Stimulated activated naive CD8-positive, alpha-beta T cell treated with anti-CD3 and anti-CD28 coated beads, Interleukin-15, amount 100 ng/mL, for 72 hours (primary cell): ENCODE results near the gene CDH13.

Experiments used
- ATAC-seq: fragments of 150-1000 bp; cut with Tn5 transposase; 2 replicates; pipeline ENCODE4 v1.10.0; 2021; ENCODE audit warnings: mild to moderate bottlenecking, moderate library complexity
- DNase-seq, 2 donors: peaks; one replicate each; pipeline ENCODE4 v3.0.0; 2021 to 2022
- H3K27ac Mint-ChIP-seq, 2 donors: one replicate each; pipeline ENCODE4 v1.8.0; 2022; ENCODE audit warnings: mild to moderate bottlenecking in 2 of 2, mixed read lengths in 2 of 2, moderate library complexity in 2 of 2
- H3K27me3 Mint-ChIP-seq: one replicate; pipeline ENCODE4 v1.8.0; 2022; ENCODE audit warnings: mixed read lengths
- H3K4me1 Mint-ChIP-seq: one replicate; pipeline ENCODE4 v1.8.0; 2022; ENCODE audit warnings: mild to moderate bottlenecking, mixed read lengths
- H3K4me3 Mint-ChIP-seq, 2 donors: one replicate each; pipeline ENCODE4 v1.8.0; 2022; ENCODE audit warnings: mild to moderate bottlenecking in 2 of 2, mixed read lengths in 2 of 2, moderate library complexity in 1 of 2
- H3K9me3 Mint-ChIP-seq, 2 donors: one replicate each; pipeline ENCODE4 v1.8.0; 2022; ENCODE audit warnings: mixed read lengths in 2 of 2

The CDH13 gene

DNA sequence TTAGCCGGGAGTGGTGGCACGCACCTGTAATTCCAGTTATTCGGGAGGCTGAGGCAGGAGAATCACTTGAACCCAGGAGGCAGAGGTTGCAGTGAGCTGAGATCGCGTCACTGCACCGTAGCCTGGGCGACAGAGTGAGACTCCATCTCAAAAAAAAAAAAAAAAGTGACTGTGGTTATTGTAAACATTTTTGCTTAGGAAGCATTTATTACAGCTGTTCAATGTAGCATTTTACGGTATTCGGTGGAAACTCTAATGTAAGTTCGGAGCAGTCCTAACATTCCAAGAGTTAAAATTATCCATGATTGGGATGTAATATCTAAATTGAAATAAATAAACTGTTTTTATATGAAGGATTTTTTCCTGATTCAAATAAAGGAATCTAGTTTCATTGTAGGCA is 926.2 kb downstream of the CDH13 start:
- Mint-ChIP-seq H3K4me1 (no peaks in the 10 kb centered on the region), H3K27ac (no peak overlapping the region), H3K4me3 (no peak overlapping the region), H3K9me3 (peaks cover 4 to 8% of the 10 kb centered on the region in 2 donors), H3K27me3 (no peaks in the 10 kb centered on the region)
- DNase-seq (no peak), ATAC-seq (no peak)

DNA sequence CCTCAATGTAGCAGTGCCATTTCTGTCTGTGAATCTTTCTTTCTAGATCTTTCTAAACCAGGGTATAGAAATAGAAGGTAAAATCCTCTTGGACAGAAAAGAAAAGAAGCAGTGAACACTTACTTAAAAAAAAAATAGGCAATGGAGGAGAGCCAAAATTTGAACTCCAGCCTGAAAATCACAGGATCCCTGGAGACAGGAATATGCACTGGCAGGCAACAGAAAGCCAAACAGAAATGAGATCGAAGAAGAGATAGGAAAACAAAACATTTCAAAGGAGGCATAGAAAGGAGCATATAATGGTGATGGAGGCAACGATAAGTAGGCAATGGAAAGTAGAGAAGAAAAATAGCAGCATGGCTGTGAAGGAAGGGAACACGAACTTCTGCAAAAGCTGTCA is 927.3 kb downstream of the CDH13 start:
- peaks cover 4 to 13% of the 10 kb centered on the region in 2 donors for H3K9me3 Mint-ChIP-seq
- no peak for ATAC-seq

DNA sequence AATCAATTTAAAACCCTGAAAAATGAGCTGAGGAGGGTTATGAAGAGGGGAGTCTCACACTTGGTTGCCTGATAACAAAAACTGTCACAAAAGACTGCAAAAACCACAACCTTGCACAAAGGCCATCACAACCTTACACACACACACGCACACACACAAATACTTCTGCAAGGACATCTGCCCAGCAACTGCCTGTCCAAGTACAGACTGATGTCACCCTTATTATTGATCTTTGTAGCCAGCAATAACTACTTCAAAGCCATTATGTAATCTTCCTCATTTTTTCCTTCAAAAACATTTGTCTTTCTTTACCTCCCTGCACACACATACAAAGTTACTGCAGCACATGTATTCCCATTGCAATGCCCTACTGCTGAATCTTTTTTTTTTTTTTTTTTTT is 927.8 kb downstream of the CDH13 start:
- H3K9me3 Mint-ChIP-seq = peaks cover 4 to 16% of the 10 kb centered on the region in 2 donors
- DNase-seq (no peak), ATAC-seq (no peak)
- no peak overlapping the region for H3K27ac Mint-ChIP-seq
- peaks cover 8% of the 10 kb centered on the region for H3K27me3 Mint-ChIP-seq
- H3K4me3 Mint-ChIP-seq = no peak overlapping the region
- no peaks in the 10 kb centered on the region for H3K4me1 Mint-ChIP-seq

More for the DNA sequence above, 927.3 kb downstream of the CDH13 start:
- no peak overlapping the region for H3K27ac Mint-ChIP-seq
- H3K4me3 Mint-ChIP-seq = no peak overlapping the region
- no peaks in the 10 kb centered on the region for H3K4me1 Mint-ChIP-seq
- DNase-seq = no peak
- H3K27me3 Mint-ChIP-seq = peaks cover 5% of the 10 kb centered on the region

GRCh38 chr16:83561876-83562275 is 935.1 kb downstream of the CDH13 start:
- H3K9me3 Mint-ChIP-seq = peaks cover 4 to 23% of the 10 kb centered on the region in 2 donors
- no peak overlapping the region for H3K4me3 Mint-ChIP-seq
- no peak overlapping the region for H3K27ac Mint-ChIP-seq
- DNase-seq = no peak
- H3K4me1 Mint-ChIP-seq = no peaks in the 10 kb centered on the region
- H3K27me3 Mint-ChIP-seq = peaks cover 8% of the 10 kb centered on the region
- no peak for ATAC-seq

DNA sequence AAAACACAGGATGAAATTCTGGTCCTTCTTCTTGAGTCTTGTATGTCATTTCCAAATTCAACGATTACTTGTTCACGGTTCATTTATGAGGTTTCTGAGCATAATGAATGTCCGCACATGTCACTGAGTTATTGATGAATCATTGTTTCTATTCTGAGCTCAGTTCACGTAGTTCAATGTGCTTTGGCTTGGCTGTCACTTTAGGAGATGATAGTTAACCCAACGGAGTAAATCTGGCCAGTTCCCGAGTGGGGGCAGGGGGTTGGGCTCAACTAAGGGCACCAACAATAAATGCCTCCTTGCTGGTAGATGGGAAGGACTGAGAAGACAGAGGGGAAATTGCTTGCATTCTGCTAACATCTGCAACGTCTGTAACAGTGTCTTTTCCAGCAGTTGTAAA is 941.6 kb downstream of the CDH13 start:
- no peaks in the 10 kb centered on the region for H3K27me3 Mint-ChIP-seq
- H3K4me3 Mint-ChIP-seq = no peak overlapping the region
- H3K27ac Mint-ChIP-seq = no peak overlapping the region
- DNase-seq (no peak), ATAC-seq (no peak)
- peaks cover 0 to 8% of the 10 kb centered on the region in 2 donors for H3K9me3 Mint-ChIP-seq
- H3K4me1 Mint-ChIP-seq = no peaks in the 10 kb centered on the region

DNA sequence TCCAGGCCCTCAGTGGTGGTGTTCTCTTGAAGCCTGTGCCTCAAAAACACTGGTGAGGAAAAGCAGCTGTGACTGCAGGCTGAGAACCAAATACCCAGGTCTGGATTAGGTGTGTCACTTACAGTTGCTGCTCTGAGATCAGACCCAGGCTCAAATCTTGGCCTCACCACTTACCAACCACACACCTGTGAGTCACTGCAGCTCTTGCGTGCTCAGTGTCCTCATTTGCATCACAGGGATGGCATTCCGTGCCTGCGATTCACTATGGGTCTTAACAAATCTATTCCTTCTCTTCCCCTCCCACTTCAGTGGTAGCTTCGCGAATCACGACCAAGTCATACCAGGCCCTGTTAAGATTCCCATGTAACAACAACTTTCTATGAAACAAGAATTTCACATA is 947.6 kb downstream of the CDH13 start:
- H3K27me3 Mint-ChIP-seq = no peaks in the 10 kb centered on the region
- no peak for DNase-seq

DNA sequence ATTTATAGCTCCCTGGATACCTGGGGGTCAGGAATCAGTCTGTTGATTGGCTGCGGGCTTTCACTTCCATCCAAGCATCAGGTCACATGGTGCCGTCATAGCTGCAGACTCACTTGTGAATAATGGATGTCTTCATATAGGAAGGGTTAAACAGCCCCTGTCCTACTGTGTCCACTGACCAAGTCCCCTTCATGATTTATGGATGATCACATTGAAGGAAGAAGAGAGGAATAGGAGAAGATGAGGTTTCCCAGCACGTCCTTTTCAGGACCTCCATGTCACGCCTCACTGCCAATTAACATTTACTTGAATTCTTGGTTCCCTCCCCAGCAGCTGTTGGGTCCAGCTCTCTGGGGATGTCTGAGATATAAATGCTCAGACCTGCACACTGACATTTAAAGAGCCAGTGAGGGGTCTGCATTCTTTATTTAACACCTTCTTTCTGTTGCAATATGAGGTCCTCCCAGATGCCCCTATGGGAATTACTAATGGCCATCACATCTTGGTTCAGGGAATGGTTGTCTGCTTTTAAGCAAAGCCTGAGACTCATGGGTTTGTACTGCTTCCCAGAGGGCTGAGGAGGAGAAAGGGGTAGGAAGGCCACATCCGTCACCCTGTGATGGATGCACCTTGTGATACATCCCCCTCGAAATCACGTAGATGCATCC is 950.4 kb downstream of the CDH13 start:
- peaks cover 0 to 14% of the 10 kb centered on the region in 2 donors for H3K9me3 Mint-ChIP-seq
- H3K4me3 Mint-ChIP-seq = no peak overlapping the region
- no peaks in the 10 kb centered on the region for H3K4me1 Mint-ChIP-seq
- no peaks in the 10 kb centered on the region for H3K27me3 Mint-ChIP-seq
- no peak overlapping the region for H3K27ac Mint-ChIP-seq
- DNase-seq = no peak
- ATAC-seq = no peak

More for the DNA sequence above, 947.6 kb downstream of the CDH13 start:
- Mint-ChIP-seq H3K27ac (no peak overlapping the region), H3K4me1 (no peaks in the 10 kb centered on the region), H3K4me3 (no peak overlapping the region), H3K9me3 (peaks cover 0 to 14% of the 10 kb centered on the region in 2 donors)
- no peak for ATAC-seq

GRCh38 chr16:83578171-83578570 is 951.4 kb downstream of the CDH13 start:
- H3K27me3 Mint-ChIP-seq = no peaks in the 10 kb centered on the region
- DNase-seq (no peak), ATAC-seq (no peak)
- H3K9me3 Mint-ChIP-seq = peaks cover 0 to 14% of the 10 kb centered on the region in 2 donors
- H3K4me1 Mint-ChIP-seq = no peaks in the 10 kb centered on the region
- no peak overlapping the region for H3K4me3 Mint-ChIP-seq
- no peak overlapping the region for H3K27ac Mint-ChIP-seq

DNA sequence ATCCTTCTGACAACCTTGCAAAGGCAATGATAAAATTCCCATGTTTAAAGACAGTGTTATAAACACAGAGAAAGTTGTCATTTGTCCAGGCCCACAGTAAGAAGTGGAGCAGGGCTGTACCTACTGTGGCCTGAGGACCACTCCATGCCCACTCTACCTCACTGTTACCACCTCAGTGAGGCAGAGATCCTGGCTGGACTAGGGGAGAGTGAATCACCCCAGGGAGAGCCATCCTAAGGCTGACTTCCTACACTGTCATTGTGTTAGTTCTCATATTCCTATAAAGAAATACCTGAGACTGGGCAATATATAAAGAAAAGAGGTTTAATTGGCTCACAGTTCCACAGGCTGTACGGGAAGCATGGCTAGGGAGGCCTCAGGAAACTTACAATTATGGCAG is 952.3 kb downstream of the CDH13 start:
- no peak for ATAC-seq
- Mint-ChIP-seq H3K27ac (no peak overlapping the region), H3K9me3 (peaks cover 0 to 14% of the 10 kb centered on the region in 2 donors), H3K4me1 (no peaks in the 10 kb centered on the region), H3K27me3 (no peaks in the 10 kb centered on the region), H3K4me3 (no peak overlapping the region)
- DNase-seq = no peak

DNA sequence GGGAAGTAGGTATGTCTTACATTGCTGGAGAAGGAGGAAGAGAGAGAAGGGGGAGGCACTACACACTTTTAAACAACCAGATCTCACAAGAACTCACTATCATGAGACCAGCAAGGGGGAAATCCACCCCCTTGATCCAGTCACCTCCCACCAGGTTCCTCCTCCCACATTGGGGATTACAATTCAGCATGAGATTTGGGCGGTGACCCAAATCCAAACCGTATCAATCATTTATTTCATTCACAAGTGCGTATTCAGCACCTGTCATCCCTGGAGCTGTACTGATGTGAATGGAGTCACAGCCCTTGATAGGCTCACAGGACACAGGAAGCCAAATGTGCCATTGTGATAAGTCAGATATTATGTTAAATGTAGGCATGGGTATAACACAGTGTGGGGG is 952.7 kb downstream of the CDH13 start:
- Mint-ChIP-seq H3K9me3 (peaks cover 0 to 14% of the 10 kb centered on the region in 2 donors), H3K4me1 (no peaks in the 10 kb centered on the region), H3K27me3 (no peaks in the 10 kb centered on the region), H3K27ac (no peak overlapping the region), H3K4me3 (no peak overlapping the region)
- ATAC-seq = no peak
- DNase-seq = no peak

GRCh38 chr16:83581082-83581481 is 954.3 kb downstream of the CDH13 start:
- H3K4me3 Mint-ChIP-seq = no peak overlapping the region
- H3K27me3 Mint-ChIP-seq = no peaks in the 10 kb centered on the region
- H3K4me1 Mint-ChIP-seq = no peaks in the 10 kb centered on the region
- ATAC-seq (no peak), DNase-seq (no peak)
- peaks cover 0 to 8% of the 10 kb centered on the region in 2 donors for H3K9me3 Mint-ChIP-seq
- H3K27ac Mint-ChIP-seq = no peak overlapping the region

- ATAC-seq (no peak), DNase-seq (no peak)
- no peaks in the 10 kb centered on the region for H3K9me3 Mint-ChIP-seq
- no peaks in the 10 kb centered on the region for H3K4me1 Mint-ChIP-seq
- no peaks in the 10 kb centered on the region for H3K27me3 Mint-ChIP-seq
- H3K4me3 Mint-ChIP-seq = no peak overlapping the region
- peak overlapping the region in 1 of 2 donors; percentile 51 for H3K27ac Mint-ChIP-seq
Observed at GRCh38 chr16:83581994-83582747, 955.4 kb downstream of the CDH13 start.

GRCh38 chr16:83586036-83586435 is 959.3 kb downstream of the CDH13 start:
- ATAC-seq (no peak), DNase-seq (no peak)
- Mint-ChIP-seq H3K27me3 (no peaks in the 10 kb centered on the region), H3K9me3 (no peaks in the 10 kb centered on the region), H3K27ac (no peak overlapping the region), H3K4me3 (no peak overlapping the region), H3K4me1 (no peaks in the 10 kb centered on the region)

- ATAC-seq (no peak), DNase-seq (no peak)
- Mint-ChIP-seq H3K4me1 (no peaks in the 10 kb centered on the region), H3K27ac (no peak overlapping the region), H3K9me3 (no peaks in the 10 kb centered on the region), H3K4me3 (no peak overlapping the region), H3K27me3 (no peaks in the 10 kb centered on the region)
Observed at GRCh38 chr16:83586461-83587200, 959.9 kb downstream of the CDH13 start.

- no peak overlapping the region for H3K27ac Mint-ChIP-seq
- H3K4me1 Mint-ChIP-seq = no peaks in the 10 kb centered on the region
- H3K27me3 Mint-ChIP-seq = no peaks in the 10 kb centered on the region
- DNase-seq (no peak), ATAC-seq (no peak)
- no peaks in the 10 kb centered on the region for H3K9me3 Mint-ChIP-seq
- no peak overlapping the region for H3K4me3 Mint-ChIP-seq
Observed at GRCh38 chr16:83587201-83587600, 960.4 kb downstream of the CDH13 start.

GRCh38 chr16:83588070-83588469 is 961.3 kb downstream of the CDH13 start:
- no peak overlapping the region for H3K27ac Mint-ChIP-seq
- ATAC-seq (no peak), DNase-seq (no peak)
- no peak overlapping the region for H3K4me3 Mint-ChIP-seq
- H3K9me3 Mint-ChIP-seq = no peaks in the 10 kb centered on the region
- no peaks in the 10 kb centered on the region for H3K27me3 Mint-ChIP-seq
- H3K4me1 Mint-ChIP-seq = no peaks in the 10 kb centered on the region
